ENCODE results near the gene ACTL6A.

The ACTL6A gene

DNA sequence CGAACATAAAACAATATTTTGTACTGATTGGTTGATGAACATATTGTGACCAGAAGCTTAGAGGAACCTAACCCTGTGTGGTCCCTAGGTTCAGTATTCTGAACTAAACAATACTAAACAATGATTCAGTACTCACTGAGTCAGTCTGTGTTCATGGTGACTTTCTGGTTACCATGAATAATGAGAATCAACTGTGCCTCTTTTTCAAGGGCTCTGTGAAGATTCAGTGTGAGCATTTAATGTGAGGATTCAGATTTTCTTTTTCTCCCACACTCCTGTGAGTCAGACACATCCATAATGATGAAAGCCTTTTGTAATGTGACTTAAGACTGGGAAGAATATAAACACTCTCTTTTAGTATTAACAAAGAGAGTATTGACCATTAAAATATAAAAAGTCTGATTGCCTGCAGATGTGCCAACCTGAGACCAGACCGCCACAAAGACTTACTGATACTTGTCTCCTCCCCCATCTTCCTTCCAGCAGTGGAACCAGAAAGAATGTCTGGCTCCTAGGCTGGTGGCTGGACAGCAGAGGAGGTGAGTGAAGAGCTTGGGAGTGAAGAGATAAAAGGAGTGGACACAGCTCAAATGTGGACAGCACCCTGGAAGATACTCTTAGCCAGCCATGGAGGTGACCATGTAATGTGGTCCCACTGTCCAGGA is 17.6 kb upstream of the ACTL6A start:
- Histone ChIP-seq H3K79me2 (ENCODE audit: insufficient read depth, low read length) (no peaks in the 10 kb centered on the region), H2AFZ (ENCODE audit: low read length) (no peak overlapping the region), H3K4me2 (ENCODE audit: low read length) (no peak overlapping the region), H3K27me3 (ENCODE audit: insufficient read depth, low read length) (no peaks in the 10 kb centered on the region), H3K9me2 (ENCODE audit: low read depth, low read length) (no peaks in the 10 kb centered on the region), H3K4me3 (ENCODE audit: low read depth, low read length, poor library complexity, severe bottlenecking) (no peak overlapping the region), H3K27ac (ENCODE audit: low read depth, low read length, poor library complexity, severe bottlenecking) (no peak overlapping the region), H3K36me3 (ENCODE audit: insufficient read depth, low read length) (no peaks in the 10 kb centered on the region), H3F3A (ENCODE audit: insufficient read depth, low read length) (no peaks in the 10 kb centered on the region), H3K9ac (ENCODE audit: low read length) (no peak overlapping the region), H3K9me3 (ENCODE audit: low read length) (no peaks in the 10 kb centered on the region), H3K4me1 (ENCODE audit: insufficient read depth, low read length, severe bottlenecking) (no peaks in the 10 kb centered on the region), H4K20me1 (ENCODE audit: insufficient read depth, low read length) (no peaks in the 10 kb centered on the region)
- TF ChIP-seq EZH2 (IDR thresholded peaks at IDR 0.05; ENCODE audit: borderline replicate concordance, low read length): no peak

DNA sequence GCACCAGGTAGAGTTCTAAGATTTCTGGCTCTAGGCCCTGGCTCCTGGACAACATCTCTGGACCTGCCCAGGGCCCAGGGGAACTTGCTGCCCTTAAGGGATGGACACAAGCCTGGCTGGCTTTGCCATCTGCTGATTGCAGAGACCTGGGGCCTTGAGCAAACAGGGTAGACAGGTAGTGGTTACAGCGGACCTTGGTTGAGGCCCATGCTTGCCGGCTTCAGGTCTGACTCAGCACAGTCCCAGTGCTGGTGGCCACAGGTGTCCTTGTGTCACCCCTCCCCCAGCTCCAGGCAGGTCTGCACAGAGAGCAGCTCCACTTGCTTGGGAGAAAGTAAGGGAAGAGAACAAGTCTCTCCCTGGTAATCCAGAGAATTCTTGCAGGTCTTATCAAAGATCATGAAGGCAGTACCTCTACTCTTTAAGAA is 15.9 kb upstream of the ACTL6A start:
- no peaks in the 10 kb centered on the region for H3K4me1 ChIP-seq (ENCODE audit: insufficient read depth, low read length, severe bottlenecking)
- no peaks in the 10 kb centered on the region for H4K20me1 ChIP-seq (ENCODE audit: insufficient read depth, low read length)
- H3F3A ChIP-seq (ENCODE audit: insufficient read depth, low read length): no peaks in the 10 kb centered on the region
- no peaks in the 10 kb centered on the region; the same call in 1 of the 2 replicates for H3K36me3 ChIP-seq (ENCODE audit: insufficient read depth, low read length)
- no peaks in the 10 kb centered on the region for H3K79me2 ChIP-seq (ENCODE audit: insufficient read depth, low read length)
- H3K4me3 ChIP-seq (ENCODE audit: low read depth, low read length, poor library complexity, severe bottlenecking): no peak overlapping the region
- no peak for TF ChIP-seq EZH2 (IDR thresholded peaks at IDR 0.05; ENCODE audit: borderline replicate concordance, low read length)
- TF ChIP-seq, protein P1, sequence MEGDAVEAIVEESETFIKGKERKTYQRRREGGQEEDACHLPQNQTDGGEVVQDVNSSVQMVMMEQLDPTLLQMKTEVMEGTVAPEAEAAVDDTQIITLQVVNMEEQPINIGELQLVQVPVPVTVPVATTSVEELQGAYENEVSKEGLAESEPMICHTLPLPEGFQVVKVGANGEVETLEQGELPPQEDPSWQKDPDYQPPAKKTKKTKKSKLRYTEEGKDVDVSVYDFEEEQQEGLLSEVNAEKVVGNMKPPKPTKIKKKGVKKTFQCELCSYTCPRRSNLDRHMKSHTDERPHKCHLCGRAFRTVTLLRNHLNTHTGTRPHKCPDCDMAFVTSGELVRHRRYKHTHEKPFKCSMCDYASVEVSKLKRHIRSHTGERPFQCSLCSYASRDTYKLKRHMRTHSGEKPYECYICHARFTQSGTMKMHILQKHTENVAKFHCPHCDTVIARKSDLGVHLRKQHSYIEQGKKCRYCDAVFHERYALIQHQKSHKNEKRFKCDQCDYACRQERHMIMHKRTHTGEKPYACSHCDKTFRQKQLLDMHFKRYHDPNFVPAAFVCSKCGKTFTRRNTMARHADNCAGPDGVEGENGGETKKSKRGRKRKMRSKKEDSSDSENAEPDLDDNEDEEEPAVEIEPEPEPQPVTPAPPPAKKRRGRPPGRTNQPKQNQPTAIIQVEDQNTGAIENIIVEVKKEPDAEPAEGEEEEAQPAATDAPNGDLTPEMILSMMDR (IDR thresholded peaks at IDR 0.05; ENCODE audit: low read length): no peak
- H3K9me3 ChIP-seq (ENCODE audit: low read length): peaks cover 5% of the 10 kb centered on the region; the same call in 1 of the 2 replicates
- no peak overlapping the region for H3K9ac ChIP-seq (ENCODE audit: low read length)
- H3K27me3 ChIP-seq (ENCODE audit: insufficient read depth, low read length): peaks cover 6% of the 10 kb centered on the region; the same call in 1 of the 2 replicates
- H3K9me2 ChIP-seq (ENCODE audit: low read depth, low read length): no peaks in the 10 kb centered on the region
- no peak overlapping the region for H2AFZ ChIP-seq (ENCODE audit: low read length)
- no peak overlapping the region for H3K27ac ChIP-seq (ENCODE audit: low read depth, low read length, poor library complexity, severe bottlenecking)
- no peak overlapping the region for H3K4me2 ChIP-seq (ENCODE audit: low read length)

DNA sequence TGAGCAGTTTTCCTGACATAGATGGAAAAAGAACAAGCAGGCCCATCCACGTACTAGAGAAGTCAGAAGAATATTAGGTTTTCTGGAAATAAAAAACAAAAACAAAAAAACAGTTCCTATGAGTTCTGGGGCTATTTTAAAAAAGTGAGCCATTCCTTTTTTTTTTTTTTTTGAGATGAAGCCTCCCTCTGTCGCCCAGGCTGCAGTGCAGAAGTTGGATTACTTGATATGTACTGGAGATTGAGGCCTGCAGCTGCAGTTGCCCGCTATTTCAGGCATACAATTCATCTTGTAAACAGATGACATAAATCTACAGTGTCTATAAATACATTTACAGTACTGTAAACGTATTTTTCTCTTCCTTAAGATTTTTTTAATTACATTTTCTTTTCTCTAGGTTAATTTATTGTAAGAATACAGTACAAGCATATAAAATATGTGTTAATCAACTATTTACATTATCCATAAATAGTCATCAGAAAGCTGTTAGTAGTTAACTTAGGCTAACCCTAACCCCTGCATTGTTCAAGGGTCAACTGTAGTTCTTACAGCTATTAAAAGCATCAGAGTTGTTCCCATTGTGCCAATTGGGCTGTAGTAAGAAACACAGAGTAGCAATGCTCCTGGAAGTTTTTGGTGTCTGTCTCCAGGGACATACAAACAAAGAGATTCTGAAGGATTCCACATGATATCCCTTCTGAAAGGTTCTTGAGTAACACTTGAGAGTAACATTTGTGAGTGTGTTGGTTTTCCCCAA is 11.2 kb upstream of the ACTL6A start:
- Histone ChIP-seq H3K9ac (ENCODE audit: low read length) (no peak overlapping the region), H3F3A (ENCODE audit: insufficient read depth, low read length) (no peaks in the 10 kb centered on the region), H3K79me2 (ENCODE audit: insufficient read depth, low read length) (no peaks in the 10 kb centered on the region), H2AFZ (ENCODE audit: low read length) (no peak overlapping the region), H4K20me1 (ENCODE audit: insufficient read depth, low read length) (no peaks in the 10 kb centered on the region), H3K27ac (ENCODE audit: low read depth, low read length, poor library complexity, severe bottlenecking) (no peak overlapping the region), H3K36me3 (ENCODE audit: insufficient read depth, low read length) (no peaks in the 10 kb centered on the region; the same call in 1 of the 2 replicates), H3K9me3 (ENCODE audit: low read length) (peaks cover 5% of the 10 kb centered on the region; the same call in 1 of the 2 replicates), H3K4me2 (ENCODE audit: low read length) (no peak overlapping the region), H3K4me1 (ENCODE audit: insufficient read depth, low read length, severe bottlenecking) (no peaks in the 10 kb centered on the region), H3K4me3 (ENCODE audit: low read depth, low read length, poor library complexity, severe bottlenecking) (no peak overlapping the region), H3K27me3 (ENCODE audit: insufficient read depth, low read length) (peaks cover 6% of the 10 kb centered on the region; the same call in 1 of the 2 replicates), H3K9me2 (ENCODE audit: low read depth, low read length) (no peaks in the 10 kb centered on the region)
- TF ChIP-seq EZH2 (IDR thresholded peaks at IDR 0.05; ENCODE audit: borderline replicate concordance, low read length): no peak
- TF ChIP-seq, protein P1 (IDR thresholded peaks at IDR 0.05; ENCODE audit: low read length): no peak

Measured in OCI-LY1 (cell line).